Endothelial cell of umbilical vein (primary cell): ENCODE results near the gene NME4.

Experiments used
- CTCF ChIP-seq, 2 donors: IDR thresholded peaks; 1 replicate in 1 of 2; 2 replicates in 1 of 2; pipeline ENCODE4 v1.5.1; 2011; ENCODE audit warnings: low read length in 2 of 2, mild to moderate bottlenecking in 2 of 2, moderate library complexity in 2 of 2, control low read depth in 1 of 2, inconsistent platforms in 1 of 2, low read depth in 1 of 2; ENCODE audit not compliant: insufficient read depth in 1 of 2; ENCODE audit errors: extremely low read depth in 1 of 2
- EZH2 ChIP-seq: IDR thresholded peaks from 2 replicates; pipeline ENCODE4 v1.6.1; 2012; ENCODE audit warnings: borderline replicate concordance, low read depth, mild to moderate bottlenecking, moderate library complexity, low read length, inconsistent platforms; ENCODE audit not compliant: severe bottlenecking
- FOS ChIP-seq: IDR thresholded peaks from 2 replicates; pipeline ENCODE4 v1.6.1; 2011; ENCODE audit warnings: mild to moderate bottlenecking, low read length, moderate library complexity, borderline replicate concordance; ENCODE audit not compliant: insufficient read depth
- GATA2 ChIP-seq: IDR thresholded peaks from 2 replicates; pipeline ENCODE4 v1.7.0; 2011; ENCODE audit warnings: low read depth, mild to moderate bottlenecking, moderate library complexity, mixed read lengths, low read length; ENCODE audit not compliant: insufficient read length, insufficient read depth
- JUN ChIP-seq: IDR thresholded peaks from 2 replicates; pipeline ENCODE4 v1.6.1; 2011; ENCODE audit warnings: borderline replicate concordance, low read depth; ENCODE audit not compliant: insufficient read length, insufficient read depth
- MAX ChIP-seq: IDR thresholded peaks from 2 replicates; pipeline ENCODE4 v1.6.1; 2011; ENCODE audit not compliant: insufficient read depth, insufficient read length
- MYC ChIP-seq: IDR thresholded peaks from one replicate; pipeline ENCODE4 v1.6.1; 2011; ENCODE audit warnings: mild to moderate bottlenecking, low read depth, low read length
- POLR2A ChIP-seq: IDR thresholded peaks from 2 replicates; pipeline ENCODE4 v1.6.1; 2012; ENCODE audit warnings: low read depth, mild to moderate bottlenecking, control low read depth, low read length
- POLR2AphosphoS5 ChIP-seq: IDR thresholded peaks from 2 replicates; pipeline ENCODE4 v1.6.1; 2012; ENCODE audit warnings: low read depth, mild to moderate bottlenecking, control low read depth, low read length, moderate library complexity; ENCODE audit not compliant: insufficient read depth

- TF ChIP-seq CTCF (IDR thresholded peaks at IDR 0.05; ENCODE audit: extremely low read depth in 1 of 2, insufficient read depth in 1 of 2, low read depth in 1 of 2, low read length in 2 of 2) (no peak), EZH2 (no peak), JUN (no peak), MAX (no peak), POLR2A (no peak), POLR2AphosphoS5 (no peak), MYC (no peak), GATA2 (no peak), FOS (no peak)
These were observed 28.7 kb downstream of the NME4 start for GRCh38 chr16:425740-426114.
